ENCODE data around the gene PEX14.
"Not testable (repeated sequence)": the region's sequence is repeated elsewhere in the genome, so short reads cannot be mapped to it uniquely, and the experiment has no call there.

Gene PEX14

GRCh38 chr1:10497109-10497508 lies 22.4 kb downstream of the PEX14 start:
- DNase-seq, result no peak

- no peak for DNase-seq
Observed at GRCh38 chr1:10498231-10498630, 23.5 kb downstream of the PEX14 start.

GRCh38 chr1:10502206-10502605 lies 27.5 kb downstream of the PEX14 start:
- no peak for DNase-seq

GRCh38 chr1:10504249-10504648 lies 29.5 kb downstream of the PEX14 start:
- DNase-seq, result no peak

GRCh38 chr1:10506046-10506676 lies 31.4 kb downstream of the PEX14 start:
- DNase-seq, result not testable (repeated sequence)

- DNase-seq, result no peak
Observed at GRCh38 chr1:10506677-10507047, 31.9 kb downstream of the PEX14 start.

- peak; percentile 74 for DNase-seq
Observed at GRCh38 chr1:10507111-10507879, 32.5 kb downstream of the PEX14 start.

- peak; percentile 68 for DNase-seq
Observed at GRCh38 chr1:10508511-10508951, 33.8 kb downstream of the PEX14 start.

GRCh38 chr1:10509809-10510509 lies 35.2 kb downstream of the PEX14 start:
- DNase-seq, result peak; percentile 54

GRCh38 chr1:10510520-10511493 lies 36.1 kb downstream of the PEX14 start:
- DNase-seq, result no peak

- no peak for DNase-seq
Observed at GRCh38 chr1:10511494-10511885, 36.7 kb downstream of the PEX14 start.

GRCh38 chr1:10513199-10513598 lies 38.4 kb downstream of the PEX14 start:
- no peak for DNase-seq

GRCh38 chr1:10514490-10515235 lies 39.9 kb downstream of the PEX14 start:
- DNase-seq, result peak; percentile 69

GRCh38 chr1:10515301-10515975 lies 40.7 kb downstream of the PEX14 start:
- DNase-seq, result no peak

GRCh38 chr1:10515976-10516750 lies 41.4 kb downstream of the PEX14 start:
- DNase-seq, result no peak

- no peak for DNase-seq
Observed at GRCh38 chr1:10516925-10517676, 42.4 kb downstream of the PEX14 start.

- DNase-seq, result no peak
Observed at GRCh38 chr1:10517677-10517982, 42.9 kb downstream of the PEX14 start.

GRCh38 chr1:10519016-10519417 lies 44.3 kb downstream of the PEX14 start:
- DNase-seq, result peak; percentile 67

- no peak for DNase-seq
Observed at GRCh38 chr1:10520497-10520896, 45.7 kb downstream of the PEX14 start.

GRCh38 chr1:10520952-10521351 lies 46.2 kb downstream of the PEX14 start:
- no peak for DNase-seq
